Smooth muscle cell of the brain vasculature (primary cell): ENCODE results near the gene MAN1B1.

Source experiments
- DNase-seq: peaks from one replicate; pipeline ENCODE4 v3.0.0-alpha.2; 2012; ENCODE audit warnings: low read depth, low spot score

Gene MAN1B1

GRCh38 chr9:137084526-137084925 is 2.3 kb upstream of the MAN1B1 start:
- DNase-seq: no peak

- DNase-seq: no peak
Observed at GRCh38 chr9:137085920-137086530, 760 bp upstream of the MAN1B1 start.

- DNase-seq: no peak
Observed at GRCh38 chr9:137087409-137087925, 682 bp downstream of the MAN1B1 start.

- no peak for DNase-seq
Observed at GRCh38 chr9:137088121-137088520, 1.3 kb downstream of the MAN1B1 start.

GRCh38 chr9:137089232-137089947 is 2.6 kb downstream of the MAN1B1 start:
- no peak for DNase-seq

GRCh38 chr9:137095664-137096517 is 9.1 kb downstream of the MAN1B1 start:
- DNase-seq: no peak

GRCh38 chr9:137096785-137097546 is 10.2 kb downstream of the MAN1B1 start:
- no peak for DNase-seq

- DNase-seq: no peak
Observed at GRCh38 chr9:137097761-137098462, 11.1 kb downstream of the MAN1B1 start.

- DNase-seq: no peak
Observed at GRCh38 chr9:137099231-137099630, 12.4 kb downstream of the MAN1B1 start.

- DNase-seq: no peak
Observed at GRCh38 chr9:137103206-137103999, 16.6 kb downstream of the MAN1B1 start.

- no peak for DNase-seq
Observed at GRCh38 chr9:137105814-137106661, 19.3 kb downstream of the MAN1B1 start.

- DNase-seq: no peak
Observed at GRCh38 chr9:137106662-137107250, 20.0 kb downstream of the MAN1B1 start.

GRCh38 chr9:137107312-137107921 is 20.6 kb downstream of the MAN1B1 start:
- no peak for DNase-seq

- DNase-seq: no peak
Observed at GRCh38 chr9:137107982-137108381, 21.2 kb downstream of the MAN1B1 start.

- DNase-seq: no peak
Observed at GRCh38 chr9:137108608-137109249, 21.9 kb downstream of the MAN1B1 start.

- no peak for DNase-seq
Observed at GRCh38 chr9:137109250-137110146, 22.7 kb downstream of the MAN1B1 start.
